ENCODE results near the gene CMIP.

CMIP gene

GRCh38 chr16:81516478-81517149 lies 72.0 kb downstream of the CMIP start:
- H3K36me3 ChIP-seq (ENCODE audit: control insufficient read depth, insufficient read depth, low read length): peaks cover 7% of the 10 kb centered on the region
- no peaks in the 10 kb centered on the region for H3K27me3 ChIP-seq (replicated peaks; ENCODE audit: control insufficient read depth, insufficient read depth, low read length, poor library complexity, severe bottlenecking)
- no peaks in the 10 kb centered on the region for H3K9me3 ChIP-seq (ENCODE audit: control insufficient read depth, low read length)
- H3K27ac ChIP-seq (ENCODE audit: insufficient read depth, low read length, poor library complexity, severe bottlenecking): no peak overlapping the region
- no peak for DNase-seq
- H3K4me1 ChIP-seq (ENCODE audit: control insufficient read depth, insufficient read depth, low read length, poor library complexity, severe bottlenecking): peaks cover 7% of the 10 kb centered on the region
- no peak overlapping the region for H3K4me3 ChIP-seq (ENCODE audit: insufficient read depth, low read depth, low read length, poor library complexity, severe bottlenecking)

GRCh38 chr16:81517150-81517499 lies 72.5 kb downstream of the CMIP start:
- H3K9me3 ChIP-seq (ENCODE audit: control insufficient read depth, low read length): no peaks in the 10 kb centered on the region
- peaks cover 7% of the 10 kb centered on the region for H3K36me3 ChIP-seq (ENCODE audit: control insufficient read depth, insufficient read depth, low read length)
- H3K27me3 ChIP-seq (replicated peaks; ENCODE audit: control insufficient read depth, insufficient read depth, low read length, poor library complexity, severe bottlenecking): no peaks in the 10 kb centered on the region
- DNase-seq: no peak
- peaks cover 7% of the 10 kb centered on the region for H3K4me1 ChIP-seq (ENCODE audit: control insufficient read depth, insufficient read depth, low read length, poor library complexity, severe bottlenecking)
- no peak overlapping the region for H3K4me3 ChIP-seq (ENCODE audit: insufficient read depth, low read depth, low read length, poor library complexity, severe bottlenecking)
- no peak overlapping the region for H3K27ac ChIP-seq (ENCODE audit: insufficient read depth, low read length, poor library complexity, severe bottlenecking)

- no peaks in the 10 kb centered on the region for H3K9me3 ChIP-seq (ENCODE audit: control insufficient read depth, low read length)
- H3K36me3 ChIP-seq (ENCODE audit: control insufficient read depth, insufficient read depth, low read length): peaks cover 7% of the 10 kb centered on the region
- H3K4me3 ChIP-seq (ENCODE audit: insufficient read depth, low read depth, low read length, poor library complexity, severe bottlenecking): no peak overlapping the region
- DNase-seq: no peak
- no peak overlapping the region for H3K27ac ChIP-seq (ENCODE audit: insufficient read depth, low read length, poor library complexity, severe bottlenecking)
- H3K27me3 ChIP-seq (replicated peaks; ENCODE audit: control insufficient read depth, insufficient read depth, low read length, poor library complexity, severe bottlenecking): no peaks in the 10 kb centered on the region
- peaks cover 7% of the 10 kb centered on the region for H3K4me1 ChIP-seq (ENCODE audit: control insufficient read depth, insufficient read depth, low read length, poor library complexity, severe bottlenecking)
These were observed 73.2 kb downstream of the CMIP start for GRCh38 chr16:81517629-81518438.

- Histone ChIP-seq H3K27ac (ENCODE audit: insufficient read depth, low read length, poor library complexity, severe bottlenecking) (no peak overlapping the region), H3K4me1 (ENCODE audit: control insufficient read depth, insufficient read depth, low read length, poor library complexity, severe bottlenecking) (peaks cover 13% of the 10 kb centered on the region), H3K4me3 (ENCODE audit: insufficient read depth, low read depth, low read length, poor library complexity, severe bottlenecking) (no peak overlapping the region), H3K9me3 (ENCODE audit: control insufficient read depth, low read length) (no peaks in the 10 kb centered on the region), H3K36me3 (ENCODE audit: control insufficient read depth, insufficient read depth, low read length) (peaks cover 7% of the 10 kb centered on the region), H3K27me3 (replicated peaks; ENCODE audit: control insufficient read depth, insufficient read depth, low read length, poor library complexity, severe bottlenecking) (no peaks in the 10 kb centered on the region)
- DNase-seq: no peak
These were observed 73.8 kb downstream of the CMIP start for GRCh38 chr16:81518439-81518757.

- H3K4me1 ChIP-seq (ENCODE audit: control insufficient read depth, insufficient read depth, low read length, poor library complexity, severe bottlenecking): peaks cover 22% of the 10 kb centered on the region
- no peaks in the 10 kb centered on the region for H3K27me3 ChIP-seq (replicated peaks; ENCODE audit: control insufficient read depth, insufficient read depth, low read length, poor library complexity, severe bottlenecking)
- peak overlapping the region; percentile 38 for H3K27ac ChIP-seq (ENCODE audit: insufficient read depth, low read length, poor library complexity, severe bottlenecking)
- no peak for DNase-seq
- no peak overlapping the region for H3K4me3 ChIP-seq (ENCODE audit: insufficient read depth, low read depth, low read length, poor library complexity, severe bottlenecking)
- no peaks in the 10 kb centered on the region for H3K9me3 ChIP-seq (ENCODE audit: control insufficient read depth, low read length)
- H3K36me3 ChIP-seq (ENCODE audit: control insufficient read depth, insufficient read depth, low read length): peaks cover 7% of the 10 kb centered on the region
These were observed 74.9 kb downstream of the CMIP start for GRCh38 chr16:81519301-81520150.

GRCh38 chr16:81520151-81520470 lies 75.5 kb downstream of the CMIP start:
- peaks cover 22% of the 10 kb centered on the region for H3K4me1 ChIP-seq (ENCODE audit: control insufficient read depth, insufficient read depth, low read length, poor library complexity, severe bottlenecking)
- no peak for DNase-seq

GRCh38 chr16:81520560-81521135 lies 76.0 kb downstream of the CMIP start:
- Histone ChIP-seq H3K27me3 (replicated peaks; ENCODE audit: control insufficient read depth, insufficient read depth, low read length, poor library complexity, severe bottlenecking) (no peaks in the 10 kb centered on the region), H3K9me3 (ENCODE audit: control insufficient read depth, low read length) (no peaks in the 10 kb centered on the region), H3K36me3 (ENCODE audit: control insufficient read depth, insufficient read depth, low read length) (peaks cover 7% of the 10 kb centered on the region), H3K4me3 (ENCODE audit: insufficient read depth, low read depth, low read length, poor library complexity, severe bottlenecking) (no peak overlapping the region), H3K27ac (ENCODE audit: insufficient read depth, low read length, poor library complexity, severe bottlenecking) (peak overlapping the region; percentile 38), H3K4me1 (ENCODE audit: control insufficient read depth, insufficient read depth, low read length, poor library complexity, severe bottlenecking) (peaks cover 22% of the 10 kb centered on the region)
- DNase-seq: no peak

More at GRCh38 chr16:81520151-81520470, 75.5 kb downstream of the CMIP start:
- no peaks in the 10 kb centered on the region for H3K27me3 ChIP-seq (replicated peaks; ENCODE audit: control insufficient read depth, insufficient read depth, low read length, poor library complexity, severe bottlenecking)
- no peaks in the 10 kb centered on the region for H3K9me3 ChIP-seq (ENCODE audit: control insufficient read depth, low read length)
- H3K36me3 ChIP-seq (ENCODE audit: control insufficient read depth, insufficient read depth, low read length): peaks cover 7% of the 10 kb centered on the region
- no peak overlapping the region for H3K4me3 ChIP-seq (ENCODE audit: insufficient read depth, low read depth, low read length, poor library complexity, severe bottlenecking)
- peak overlapping the region; percentile 38 for H3K27ac ChIP-seq (ENCODE audit: insufficient read depth, low read length, poor library complexity, severe bottlenecking)

GRCh38 chr16:81521141-81521626 lies 76.6 kb downstream of the CMIP start:
- peaks cover 2% of the 10 kb centered on the region for H3K36me3 ChIP-seq (ENCODE audit: control insufficient read depth, insufficient read depth, low read length)
- no peaks in the 10 kb centered on the region for H3K27me3 ChIP-seq (replicated peaks; ENCODE audit: control insufficient read depth, insufficient read depth, low read length, poor library complexity, severe bottlenecking)
- peak; percentile 69 to 81 (median 72) for DNase-seq
- no peaks in the 10 kb centered on the region for H3K9me3 ChIP-seq (ENCODE audit: control insufficient read depth, low read length)
- H3K4me1 ChIP-seq (ENCODE audit: control insufficient read depth, insufficient read depth, low read length, poor library complexity, severe bottlenecking): peaks cover 22% of the 10 kb centered on the region
- no peak overlapping the region for H3K4me3 ChIP-seq (ENCODE audit: insufficient read depth, low read depth, low read length, poor library complexity, severe bottlenecking)
- H3K27ac ChIP-seq (ENCODE audit: insufficient read depth, low read length, poor library complexity, severe bottlenecking): peak overlapping the region; percentile 56

- peaks cover 22% of the 10 kb centered on the region for H3K4me1 ChIP-seq (ENCODE audit: control insufficient read depth, insufficient read depth, low read length, poor library complexity, severe bottlenecking)
These were observed 77.6 kb downstream of the CMIP start for GRCh38 chr16:81522108-81522701.

More at GRCh38 chr16:81522108-81522701, 77.6 kb downstream of the CMIP start:
- peak overlapping the region; percentile 56 for H3K27ac ChIP-seq (ENCODE audit: insufficient read depth, low read length, poor library complexity, severe bottlenecking)
- no peaks in the 10 kb centered on the region for H3K9me3 ChIP-seq (ENCODE audit: control insufficient read depth, low read length)
- H3K27me3 ChIP-seq (replicated peaks; ENCODE audit: control insufficient read depth, insufficient read depth, low read length, poor library complexity, severe bottlenecking): no peaks in the 10 kb centered on the region
- H3K36me3 ChIP-seq (ENCODE audit: control insufficient read depth, insufficient read depth, low read length): no peaks in the 10 kb centered on the region
- no peak overlapping the region for H3K4me3 ChIP-seq (ENCODE audit: insufficient read depth, low read depth, low read length, poor library complexity, severe bottlenecking)
- peak; percentile 10 to 40 (median 24) for DNase-seq

Data from effector memory CD4-positive, alpha-beta T cell (primary cell).